ENCODE measurements around the gene PLD1. TPM values are rescaled to one million over a fixed set of nuclear protein-coding genes. Genes with fewer than 3 reads are reported as not detected.

PLD1 gene
- total RNA-seq, 4 donors from 2014 or later: 30.9 to 67.9 (median 56.0) TPM

GRCh38 chr3:171807806-171808205, 2.5 kb downstream of the PLD1 start:
- H3K4me3 ChIP-seq: no peak overlapping the region
- no peaks in the 10 kb centered on the region for H3K27me3 ChIP-seq
- peaks cover 16 to 88% (median 32%) of the 10 kb centered on the region in 3 donors for H3K4me1 ChIP-seq
- TF ChIP-seq POLR2A (IDR thresholded peaks at IDR 0.05): no peak
- no peak for TF ChIP-seq CTCF (IDR thresholded peaks at IDR 0.05)
- 90 to 95% methylated on average over 6 of the region's 6 CpGs for WGBS, 2 donors
- no peaks in the 10 kb centered on the region for H3K9me3 ChIP-seq
- H3K36me3 ChIP-seq: no peaks in the 10 kb centered on the region
- DNase-seq: no peak
- intact Hi-C loops (cut with DNase I): no loop called here
- peak overlapping the region in 3 of 4 donors; percentile 18 to 91 (median 88) for H3K27ac ChIP-seq

- Histone ChIP-seq H3K27ac (peak overlapping the region; percentile 65 to 91 (median 87)), H3K4me1 (peaks cover 19 to 94% (median 38%) of the 10 kb centered on the region in 3 donors), H3K27me3 (no peaks in the 10 kb centered on the region), H3K36me3 (no peaks in the 10 kb centered on the region), H3K9me3 (no peaks in the 10 kb centered on the region), H3K4me3 (no peak overlapping the region)
- DNase-seq: no peak
- intact Hi-C loops (cut with DNase I): no loop called here
- WGBS, 2 donors: 94% methylated on average over 7 of the region's 7 CpGs
- no peak for TF ChIP-seq POLR2A (IDR thresholded peaks at IDR 0.05)
Observed at GRCh38 chr3:171807129-171807675, 3.1 kb downstream of the PLD1 start.

- DNase-seq: no peak
- no peaks in the 10 kb centered on the region for H3K27me3 ChIP-seq
- intact Hi-C loops (cut with DNase I): no loop called here
- no peaks in the 10 kb centered on the region for H3K9me3 ChIP-seq
- H3K27ac ChIP-seq: peak overlapping the region; percentile 65 to 91 (median 87)
- H3K36me3 ChIP-seq: no peaks in the 10 kb centered on the region
- 32 to 56% methylated on average over 4 to 5 of the region's 5 CpGs for WGBS, 2 donors
- no peak overlapping the region for H3K4me3 ChIP-seq
- TF ChIP-seq CTCF (IDR thresholded peaks at IDR 0.05) (no peak), POLR2A (IDR thresholded peaks at IDR 0.05) (no peak)
- peaks cover 23 to 94% (median 43%) of the 10 kb centered on the region in 3 donors for H3K4me1 ChIP-seq
Observed at GRCh38 chr3:171806200-171807128, 3.8 kb downstream of the PLD1 start.

GRCh38 chr3:171805687-171806086, 4.6 kb downstream of the PLD1 start:
- intact Hi-C loops (cut with DNase I): no loop called here
- 47 to 49% methylated on average over 3 of the region's 3 CpGs for WGBS, 2 donors

More at GRCh38 chr3:171805687-171806086, 4.6 kb downstream of the PLD1 start:
- no peak for TF ChIP-seq POLR2A (IDR thresholded peaks at IDR 0.05)
- no peak for TF ChIP-seq CTCF (IDR thresholded peaks at IDR 0.05)
- Histone ChIP-seq H3K36me3 (no peaks in the 10 kb centered on the region), H3K27ac (peak overlapping the region; percentile 65 to 91 (median 87)), H3K27me3 (no peaks in the 10 kb centered on the region), H3K9me3 (no peaks in the 10 kb centered on the region), H3K4me3 (no peak overlapping the region), H3K4me1 (peaks cover 17 to 94% (median 45%) of the 10 kb centered on the region in 3 donors)
- DNase-seq: no peak

Measured in esophagus squamous epithelium (tissue), 5 donors.